ENCODE measurements around the gene ZACN.
A peak's percentile ranks its signal among the peaks of the same experiment; 100 is the strongest.

ZACN gene

DNA sequence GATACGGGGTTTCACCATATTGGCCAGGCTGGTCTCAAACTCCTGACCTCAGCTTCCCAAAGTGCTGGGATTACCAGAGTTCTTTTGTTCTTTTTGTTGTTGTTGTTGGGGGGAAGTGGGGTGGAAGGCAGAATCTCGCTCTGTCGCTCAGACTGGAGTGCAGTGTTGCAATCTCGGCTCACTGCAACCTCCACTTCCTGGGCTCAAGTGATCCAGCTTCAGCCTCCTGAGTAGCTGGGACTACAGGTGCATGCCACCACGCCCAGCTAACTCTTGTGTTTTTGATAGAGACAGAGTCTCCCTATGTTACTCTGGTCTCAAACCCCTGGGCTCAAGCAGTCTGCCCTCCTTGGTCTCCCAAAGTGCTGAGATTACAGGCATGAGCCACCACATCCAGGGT is 612 bp upstream of the ZACN start:
- 0 out of 2 replicates have a peak, but pooled peaks have one; percentile 29 for TF ChIP-seq CEBPB (IDR thresholded peaks at IDR 0.05)

DNA sequence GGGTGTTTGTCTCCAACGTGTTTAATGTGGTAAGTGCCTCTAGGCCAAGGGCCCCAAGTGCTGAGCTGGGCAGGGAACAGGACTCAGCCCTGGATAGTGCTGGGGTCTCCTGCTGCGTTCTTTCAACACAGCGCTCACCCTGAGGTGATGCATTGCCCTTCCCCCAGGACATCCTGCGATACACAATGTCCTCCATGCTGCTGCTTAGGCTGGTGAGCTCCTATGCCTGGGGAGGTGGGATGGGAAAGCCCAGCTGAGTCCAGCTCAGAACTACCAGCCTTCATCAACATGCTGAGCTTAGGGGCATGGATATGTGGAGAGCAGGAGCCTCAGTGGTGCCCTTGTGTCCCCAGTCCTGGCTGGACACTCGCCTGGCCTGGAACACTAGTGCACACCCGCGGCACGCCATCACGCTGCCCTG is 563 bp downstream of the ZACN start:
- TF ChIP-seq TAF1 (IDR thresholded peaks at IDR 0.05; ENCODE audit: low read depth) (0 out of 2 replicates have a peak, but pooled peaks have one; percentile 7), EGR1 (IDR thresholded peaks at IDR 0.05) (no peak)

- TF ChIP-seq NFIC (IDR thresholded peaks at IDR 0.05) (no peak), ZBTB7A (IDR thresholded peaks at IDR 0.05; ENCODE audit: low read depth) (no peak), TAF1 (IDR thresholded peaks at IDR 0.05; ENCODE audit: low read depth) (no peak), YY1 (IDR thresholded peaks at IDR 0.05; ENCODE audit: low read depth) (no peak), RAD21 (IDR thresholded peaks at IDR 0.05; ENCODE audit: low read depth) (no peak), EGR1 (IDR thresholded peaks at IDR 0.05) (no peak), EP300 (IDR thresholded peaks at IDR 0.05; ENCODE audit: borderline replicate concordance) (no peak), FOXM1 (IDR thresholded peaks at IDR 0.05; ENCODE audit: borderline replicate concordance, low read depth) (no peak), CEBPB (IDR thresholded peaks at IDR 0.05) (no peak), REST (IDR thresholded peaks at IDR 0.05; ENCODE audit: low read depth) (no peak), TCF12 (IDR thresholded peaks at IDR 0.05; ENCODE audit: low read depth) (no peak; the same call in 1 of the 2 replicates), CREB1 (IDR thresholded peaks at IDR 0.05; ENCODE audit: low read depth) (no peak)
- TF ChIP-seq, protein P1, sequence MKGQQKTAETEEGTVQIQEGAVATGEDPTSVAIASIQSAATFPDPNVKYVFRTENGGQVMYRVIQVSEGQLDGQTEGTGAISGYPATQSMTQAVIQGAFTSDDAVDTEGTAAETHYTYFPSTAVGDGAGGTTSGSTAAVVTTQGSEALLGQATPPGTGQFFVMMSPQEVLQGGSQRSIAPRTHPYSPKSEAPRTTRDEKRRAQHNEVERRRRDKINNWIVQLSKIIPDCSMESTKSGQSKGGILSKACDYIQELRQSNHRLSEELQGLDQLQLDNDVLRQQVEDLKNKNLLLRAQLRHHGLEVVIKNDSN (IDR thresholded peaks at IDR 0.05) = no peak
- TF ChIP-seq, protein P2, sequence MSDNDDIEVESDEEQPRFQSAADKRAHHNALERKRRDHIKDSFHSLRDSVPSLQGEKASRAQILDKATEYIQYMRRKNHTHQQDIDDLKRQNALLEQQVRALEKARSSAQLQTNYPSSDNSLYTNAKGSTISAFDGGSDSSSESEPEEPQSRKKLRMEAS (IDR thresholded peaks at IDR 0.05) = no peak
These were observed 1.2 kb downstream of the ZACN start for GRCh38 chr17:76079956-76080767.

- TF ChIP-seq EP300 (IDR thresholded peaks at IDR 0.05; ENCODE audit: borderline replicate concordance) (no peak), TCF12 (IDR thresholded peaks at IDR 0.05; ENCODE audit: low read depth) (no peak), REST (IDR thresholded peaks at IDR 0.05; ENCODE audit: low read depth) (no peak), CEBPB (IDR thresholded peaks at IDR 0.05) (no peak), NFIC (IDR thresholded peaks at IDR 0.05) (no peak), TEAD4 (IDR thresholded peaks at IDR 0.05) (no peak), YY1 (IDR thresholded peaks at IDR 0.05; ENCODE audit: low read depth) (no peak), EGR1 (IDR thresholded peaks at IDR 0.05) (no peak)
- TF ChIP-seq, protein P2 (IDR thresholded peaks at IDR 0.05) = no peak
These were observed 1.8 kb downstream of the ZACN start for GRCh38 chr17:76080768-76081287.

GRCh38 chr17:76081295-76082210 is 2.6 kb downstream of the ZACN start:
- TF ChIP-seq YY1 (IDR thresholded peaks at IDR 0.05; ENCODE audit: low read depth) = no peak
- TF ChIP-seq REST (IDR thresholded peaks at IDR 0.05; ENCODE audit: low read depth) = no peak
